Measurements from ENCODE around the gene CENPV.
"Not testable (repeated sequence)": the region's sequence is repeated elsewhere in the genome, so short reads cannot be mapped to it uniquely, and the experiment has no call there.

CENPV gene

DNA sequence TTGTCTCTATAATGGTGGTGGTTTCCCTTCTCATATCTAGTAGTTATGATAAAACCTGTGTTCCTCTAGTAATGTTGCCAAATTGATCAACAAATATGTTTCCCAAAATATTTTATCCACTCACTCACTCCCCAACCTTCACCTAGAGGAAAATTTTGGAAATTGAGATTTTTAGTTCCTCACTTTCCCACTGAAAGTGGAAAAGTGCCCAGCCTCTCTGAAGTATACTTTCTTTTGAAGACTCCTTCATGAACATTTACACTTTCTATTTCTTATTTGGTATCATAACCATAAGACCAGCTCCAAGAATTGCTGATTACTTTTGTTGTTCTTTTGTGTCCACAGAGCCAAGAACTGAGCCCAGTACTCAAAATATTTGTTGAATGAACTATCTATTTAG lies 5.1 kb upstream of the CENPV start:
- no peak for FAIRE-seq

DNA sequence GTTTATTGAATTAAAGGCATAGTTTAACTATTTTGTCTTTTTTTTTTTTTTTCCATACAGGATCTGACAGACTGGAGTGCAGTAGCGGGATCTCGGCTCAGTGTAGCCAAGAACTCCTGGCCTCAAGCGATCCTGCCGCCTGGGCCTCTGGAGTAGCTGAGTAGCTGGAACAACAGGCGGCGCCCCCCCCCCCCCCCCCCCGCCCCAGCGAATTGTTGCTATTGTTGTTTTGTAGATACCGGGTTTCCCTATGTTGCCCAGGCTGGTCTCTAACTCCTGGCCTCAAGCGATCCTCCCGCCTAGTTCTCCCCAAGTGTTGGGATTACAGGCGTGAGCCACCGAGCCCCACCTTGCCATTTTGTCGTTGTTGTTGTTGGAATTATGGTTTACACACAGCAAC lies 1.3 kb upstream of the CENPV start:
- no peak for FAIRE-seq

DNA sequence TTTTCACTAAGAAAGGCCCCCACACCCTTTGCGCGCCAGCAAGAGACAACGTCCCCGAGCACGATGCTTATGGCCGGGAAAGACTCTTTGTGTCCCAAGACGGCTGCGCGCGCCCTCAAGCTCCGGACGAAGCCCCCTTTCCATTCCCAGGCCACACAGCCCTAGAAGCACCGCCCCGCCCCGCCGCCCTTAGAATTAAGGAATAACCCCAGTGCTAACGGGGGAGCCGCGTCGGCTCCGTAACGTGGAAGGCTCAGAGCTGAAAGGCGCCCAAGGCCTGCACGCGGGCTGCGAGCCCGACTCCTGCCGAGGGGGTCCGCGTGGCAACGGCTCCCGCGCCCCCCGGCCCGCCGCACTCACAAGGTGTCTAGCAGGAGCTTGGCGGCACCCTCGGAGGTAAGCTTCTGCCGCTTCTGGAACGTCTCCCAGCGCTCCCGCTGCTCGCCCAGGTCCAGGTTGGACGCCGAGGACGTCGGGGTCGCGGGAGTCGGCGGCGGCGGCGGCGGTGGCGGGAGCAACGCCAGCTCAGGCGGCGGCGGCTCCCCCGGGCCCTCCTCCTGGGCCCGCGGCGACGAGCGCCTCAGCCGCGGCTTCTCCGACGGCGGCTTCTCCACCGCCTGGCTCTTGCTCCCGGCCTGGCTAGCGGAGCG lies 477 bp downstream of the CENPV start:
- no peak for FAIRE-seq

DNA sequence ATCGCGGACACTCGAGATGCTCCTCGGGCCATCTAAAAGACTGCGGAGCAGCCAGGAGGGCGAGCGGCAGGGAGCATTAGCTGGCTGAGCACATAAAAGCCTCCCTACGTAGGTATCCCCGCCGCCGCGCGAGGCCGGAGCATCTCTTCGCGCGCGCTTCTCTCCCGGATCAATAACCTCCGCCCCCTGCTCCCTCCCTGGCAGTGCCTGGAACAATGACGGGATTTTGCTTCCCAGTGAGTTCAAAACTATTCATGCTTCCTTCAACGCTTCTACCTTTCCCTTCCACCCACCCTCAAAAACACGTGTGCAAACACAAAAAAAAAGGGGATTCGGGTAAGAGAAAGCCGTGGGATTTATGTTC lies 984 bp downstream of the CENPV start:
- FAIRE-seq: no peak

DNA sequence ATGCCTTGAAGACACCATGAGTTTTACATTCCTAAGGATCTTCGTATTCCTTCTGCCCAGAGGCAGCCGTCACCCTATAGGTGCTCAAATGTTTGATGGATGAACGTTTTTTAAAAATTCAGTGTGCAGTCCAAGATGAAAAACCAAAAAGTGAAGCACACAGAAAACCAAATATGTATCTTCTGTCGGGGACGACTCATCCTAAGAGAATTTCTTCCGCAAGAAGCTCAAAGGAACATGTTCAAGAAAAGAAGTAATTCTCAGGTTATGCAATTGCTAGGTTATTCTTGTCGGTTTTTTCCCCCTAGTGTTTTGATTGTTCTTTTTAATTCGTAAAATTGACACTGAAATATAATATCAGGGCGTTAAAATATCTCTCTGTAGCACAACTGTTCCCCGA lies 1.4 kb downstream of the CENPV start:
- FAIRE-seq: no peak

DNA sequence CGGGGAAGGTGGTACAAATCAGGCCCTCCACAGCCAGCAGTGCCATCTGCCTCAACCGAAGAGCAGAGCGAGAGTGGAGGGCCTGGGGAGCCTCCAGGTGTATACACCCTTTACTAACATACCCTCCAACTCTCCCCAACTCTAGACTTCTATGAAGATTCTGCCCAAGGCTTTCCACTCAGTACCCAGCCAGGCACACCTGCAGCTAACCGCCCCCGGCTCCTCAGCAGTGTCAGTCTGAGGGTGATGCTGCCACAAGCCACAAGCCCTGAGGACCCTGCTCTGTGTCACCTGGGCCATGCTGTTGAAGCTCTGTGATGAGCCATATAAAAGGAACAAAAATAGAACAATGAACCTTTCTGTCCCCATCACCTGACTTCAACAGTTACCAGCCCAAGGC lies 3.8 kb downstream of the CENPV start:
- FAIRE-seq: no peak

DNA sequence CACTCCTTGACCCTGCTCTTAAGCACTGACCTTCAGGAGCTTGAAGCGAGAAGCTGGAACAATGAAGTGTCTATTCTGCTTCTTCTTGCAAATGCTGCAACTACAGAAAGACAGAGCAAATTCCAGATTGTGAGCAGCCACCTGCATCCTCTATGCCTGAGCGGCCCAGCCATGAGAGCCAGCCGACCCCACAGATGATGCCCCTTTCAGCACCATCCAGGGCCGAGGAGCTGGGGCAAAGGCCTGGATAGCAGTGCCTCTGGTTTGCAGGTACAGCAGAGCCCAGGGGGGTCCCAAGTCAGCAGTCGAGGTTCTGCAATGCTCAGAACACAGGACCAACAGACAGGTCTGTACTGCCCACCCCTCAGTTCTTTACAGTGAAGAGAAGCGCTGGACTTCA lies 4.7 kb downstream of the CENPV start:
- no peak for FAIRE-seq

DNA sequence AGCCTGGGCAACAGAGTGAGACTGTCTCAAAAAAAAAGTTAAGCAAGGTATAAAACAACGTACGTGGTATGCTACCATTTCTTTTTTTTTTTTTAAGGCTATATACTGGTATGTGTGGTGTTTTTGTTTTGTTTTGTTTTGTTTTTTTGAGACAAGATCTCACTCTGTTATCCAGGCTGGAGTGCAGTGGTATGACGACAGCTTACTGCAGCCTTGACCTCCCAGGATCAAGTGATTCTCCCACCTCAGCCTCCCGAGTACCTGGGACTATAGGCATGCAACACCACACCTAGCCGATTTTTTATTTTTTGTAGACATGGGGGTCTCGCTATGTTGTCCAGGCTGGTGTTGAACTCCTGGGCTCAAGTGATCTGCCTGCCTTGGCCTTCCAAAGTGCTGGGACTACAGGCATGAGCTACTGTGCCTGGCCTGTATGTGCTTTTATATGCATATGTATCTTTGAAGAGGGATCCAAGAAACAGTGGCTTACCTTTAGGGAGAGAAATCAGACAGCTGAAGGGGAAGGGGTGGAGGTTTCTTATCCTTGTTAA lies 6.5 kb downstream of the CENPV start:
- no peak for FAIRE-seq

DNA sequence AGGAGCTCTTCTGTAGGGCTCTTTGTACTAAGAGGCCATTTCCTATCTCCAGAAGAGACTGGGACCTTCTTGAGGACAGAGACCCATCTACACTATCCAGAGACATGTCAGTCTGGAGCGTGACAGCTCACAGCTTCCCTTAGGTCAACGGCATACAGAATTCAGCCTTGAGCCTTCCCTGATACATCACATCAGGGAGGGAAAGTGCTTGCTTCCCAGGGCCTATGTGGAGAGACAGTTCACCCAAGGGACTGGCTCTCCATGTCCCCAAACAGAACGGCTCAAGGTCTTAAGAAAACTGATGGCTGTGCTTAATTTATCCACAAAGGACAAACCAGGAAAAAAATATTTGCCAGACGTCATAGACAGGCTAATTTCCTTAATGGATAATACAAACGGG lies 7.7 kb downstream of the CENPV start:
- FAIRE-seq: no peak

DNA sequence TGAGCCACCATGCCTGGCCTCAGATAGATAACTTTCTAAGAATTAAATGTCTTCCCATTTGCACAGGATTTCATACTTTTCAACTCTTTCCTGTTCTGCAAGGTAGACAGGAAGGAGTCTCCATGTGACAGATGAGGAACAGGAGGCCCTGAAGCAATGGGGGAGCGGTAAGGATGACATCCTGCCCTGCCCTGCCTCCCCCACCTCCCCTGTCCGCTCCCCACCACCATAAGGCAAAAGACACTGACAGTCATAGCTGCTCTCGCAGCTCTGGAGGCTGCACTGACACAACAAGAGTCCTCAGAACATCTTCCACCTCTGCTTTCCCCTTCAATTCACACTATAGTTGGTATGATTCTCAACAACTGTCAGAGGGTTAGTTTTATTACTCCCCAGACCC lies 9.7 kb downstream of the CENPV start:
- no peak for FAIRE-seq

DNA sequence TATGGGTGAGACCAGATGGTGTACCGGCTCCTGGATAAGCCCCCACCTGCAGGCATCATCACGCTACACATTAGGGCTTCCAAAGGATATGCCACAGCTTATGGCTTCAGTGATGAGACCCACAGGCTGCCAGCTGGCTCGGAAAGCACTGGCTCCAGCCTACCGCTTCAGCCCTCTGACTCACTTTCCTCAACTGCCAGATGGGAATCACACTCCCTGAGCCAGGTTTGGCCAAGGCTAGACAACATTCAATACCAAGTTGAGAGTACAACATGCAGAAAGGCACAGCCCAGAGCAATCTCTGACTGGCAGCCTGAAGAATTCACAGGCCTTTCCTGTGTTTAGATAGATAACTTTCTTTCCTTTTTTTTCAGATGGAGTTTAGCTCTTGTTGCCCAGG lies 10.3 kb downstream of the CENPV start:
- no peak for FAIRE-seq

DNA sequence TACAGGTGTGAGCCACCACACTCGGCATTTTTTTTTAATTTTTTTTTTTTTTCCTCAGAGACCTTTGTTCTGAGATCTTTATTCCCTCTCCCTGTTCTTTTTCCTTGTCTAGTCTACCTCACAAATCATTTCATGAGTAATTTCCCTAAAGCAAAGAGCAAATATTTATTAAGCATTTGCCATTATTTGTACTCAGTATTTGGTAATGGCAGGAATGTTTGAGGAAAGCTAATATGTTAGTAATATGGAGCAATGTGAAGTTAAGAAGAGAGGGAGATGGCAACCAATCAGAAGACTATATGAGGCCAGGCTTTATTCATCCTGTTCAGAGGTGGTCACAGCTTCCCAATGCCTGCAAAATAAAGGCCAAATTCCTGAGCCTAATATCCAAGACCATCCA lies 13.3 kb downstream of the CENPV start:
- no peak for FAIRE-seq

DNA sequence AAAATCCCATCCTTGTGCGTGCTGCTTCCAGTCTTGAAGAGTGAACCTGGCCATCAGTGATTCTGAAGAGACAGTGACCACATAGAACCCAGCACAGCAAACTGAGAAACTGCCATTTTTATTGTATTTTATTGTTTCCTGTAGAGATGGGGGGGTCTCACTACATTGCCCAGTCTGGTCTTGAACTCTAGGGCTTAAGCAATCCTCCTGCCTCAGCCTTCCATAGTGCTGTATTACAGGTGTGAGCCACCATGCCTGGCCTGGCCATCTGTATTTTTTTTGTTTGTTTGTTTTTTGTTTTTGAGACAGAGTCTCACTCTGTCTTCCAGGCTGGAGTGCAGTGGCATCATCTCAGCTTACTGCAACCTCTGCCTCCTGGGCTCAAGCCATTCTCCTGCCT lies 13.9 kb downstream of the CENPV start:
- no peak for FAIRE-seq

DNA sequence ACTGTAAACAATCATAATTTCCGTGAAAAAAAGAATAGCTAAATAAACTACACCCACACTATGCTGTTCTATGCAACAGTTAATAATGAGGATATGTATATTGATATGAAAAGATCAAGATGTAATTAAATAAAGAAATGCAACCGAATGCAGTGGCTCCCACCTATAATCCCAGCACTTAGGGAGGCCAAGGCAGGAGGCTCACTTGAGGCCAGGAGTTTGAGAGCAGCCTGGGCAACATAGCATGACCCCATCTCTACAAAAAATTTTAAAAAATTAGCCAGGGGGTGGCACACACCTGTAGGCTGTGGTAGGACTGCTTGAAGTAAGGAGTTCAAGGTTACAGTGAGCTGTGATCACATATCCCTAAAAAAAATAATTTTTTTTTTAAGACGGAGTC lies 14.9 kb downstream of the CENPV start:
- FAIRE-seq: no peak

DNA sequence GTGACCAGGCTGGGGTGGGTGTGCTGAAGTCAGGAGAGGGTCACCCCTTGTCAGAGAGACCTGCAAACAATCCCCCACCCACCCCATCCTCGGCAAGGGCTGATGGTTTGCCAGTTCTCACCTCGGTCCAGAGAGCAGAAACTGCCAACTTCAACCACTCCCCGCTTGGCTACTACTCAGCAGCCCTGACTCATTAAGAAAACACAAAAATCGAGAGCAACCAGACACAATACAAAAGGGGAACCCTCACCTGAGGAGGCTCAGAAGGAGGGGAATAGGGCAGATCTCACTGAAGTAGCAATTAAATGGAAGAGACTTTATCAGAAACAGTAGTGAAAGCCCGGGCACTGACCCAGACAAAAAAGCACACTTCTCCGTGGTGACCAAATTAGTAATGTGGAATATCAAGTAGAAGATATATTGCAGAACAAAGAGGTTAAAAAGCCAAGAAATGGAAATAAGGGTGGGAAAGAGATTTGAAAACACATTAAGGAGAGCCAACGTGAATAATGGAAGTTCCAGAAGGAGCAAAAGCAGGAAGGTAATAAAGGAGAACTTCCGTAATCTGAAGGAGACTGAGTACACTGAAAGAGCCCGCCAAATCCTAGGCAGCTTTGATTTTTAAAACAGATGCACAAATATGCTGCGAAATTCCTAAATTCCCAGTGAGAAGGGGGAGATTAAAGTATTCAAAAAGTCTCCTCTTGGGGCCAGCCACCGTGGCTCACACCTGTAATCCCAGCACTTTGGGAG lies 23.6 kb downstream of the CENPV start:
- no peak for FAIRE-seq

DNA sequence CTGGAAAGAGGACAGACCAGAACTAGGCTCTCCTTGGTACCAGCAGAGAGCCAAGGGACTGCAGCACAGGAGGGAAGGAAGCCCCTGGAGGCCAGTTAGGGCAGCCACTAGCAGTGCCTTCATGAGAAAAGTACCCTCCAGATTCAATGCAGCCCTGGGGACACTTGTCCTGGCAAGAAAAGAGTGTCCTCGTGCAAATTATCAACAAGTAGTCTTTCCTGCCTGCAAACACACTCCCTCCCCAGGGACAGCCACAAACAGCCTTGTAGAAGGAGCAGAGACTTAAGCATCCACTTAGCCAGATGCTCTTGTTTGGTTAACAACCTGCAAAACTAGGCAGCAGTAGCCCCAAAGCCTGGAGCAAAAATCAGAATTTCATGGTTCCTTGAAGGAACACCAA lies 24.3 kb downstream of the CENPV start:
- FAIRE-seq: no peak

DNA sequence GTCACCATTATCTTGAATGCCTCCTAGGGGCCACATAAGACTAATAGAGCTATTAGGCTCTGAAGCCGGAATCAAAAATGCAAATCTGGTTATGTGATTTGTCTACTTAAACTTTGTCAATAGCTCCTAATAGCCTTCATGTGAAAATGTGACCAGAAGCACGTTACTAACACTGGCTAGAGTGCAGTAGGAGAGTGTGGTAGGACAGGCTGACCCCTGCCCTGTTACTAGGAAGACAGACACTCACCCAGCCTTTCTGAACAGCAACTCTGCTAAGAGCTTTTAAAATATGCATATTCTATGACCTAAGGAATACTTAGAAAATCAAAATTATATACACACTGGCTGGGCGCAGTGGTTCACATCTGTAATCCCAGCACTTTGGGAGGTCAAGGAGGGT lies 26.3 kb downstream of the CENPV start:
- no peak for FAIRE-seq

DNA sequence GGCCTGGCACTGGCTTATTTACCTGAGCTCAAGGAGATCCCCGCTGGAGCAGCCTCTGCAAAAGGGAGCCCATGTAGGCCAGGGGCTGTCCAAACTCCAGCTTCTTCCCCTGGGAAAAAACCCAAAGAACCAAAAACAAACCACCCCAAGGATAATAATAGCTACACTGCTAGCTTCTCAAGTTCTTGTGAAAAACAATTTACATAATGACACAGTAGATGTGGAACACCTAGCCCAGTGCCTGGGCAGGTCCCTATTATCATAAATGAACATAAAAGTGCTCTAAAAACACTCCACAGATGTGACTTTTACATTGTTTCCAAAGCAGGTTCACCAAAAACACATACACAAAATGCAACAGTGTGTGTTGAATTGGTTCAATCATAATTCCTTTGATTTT lies 27.3 kb downstream of the CENPV start:
- FAIRE-seq: no peak

DNA sequence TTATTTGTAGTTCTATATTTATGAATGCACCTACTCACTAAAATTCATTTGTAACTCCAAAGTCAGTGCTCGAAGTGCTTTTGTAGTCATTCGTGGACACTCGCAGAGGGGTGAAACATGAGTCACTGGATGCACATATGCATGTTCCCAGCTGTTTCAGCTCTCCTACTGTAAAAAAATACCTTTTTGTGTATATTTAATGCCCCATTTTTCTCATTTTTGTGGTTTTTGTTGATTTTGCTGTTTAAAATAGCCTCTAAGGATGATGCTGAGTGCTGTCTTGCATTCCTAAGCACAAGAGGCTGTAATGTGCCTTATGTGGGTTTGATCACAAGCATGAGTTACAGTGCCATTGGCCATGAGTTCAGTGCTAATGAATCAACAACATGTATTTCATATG lies 30.6 kb downstream of the CENPV start:
- FAIRE-seq: no peak

DNA sequence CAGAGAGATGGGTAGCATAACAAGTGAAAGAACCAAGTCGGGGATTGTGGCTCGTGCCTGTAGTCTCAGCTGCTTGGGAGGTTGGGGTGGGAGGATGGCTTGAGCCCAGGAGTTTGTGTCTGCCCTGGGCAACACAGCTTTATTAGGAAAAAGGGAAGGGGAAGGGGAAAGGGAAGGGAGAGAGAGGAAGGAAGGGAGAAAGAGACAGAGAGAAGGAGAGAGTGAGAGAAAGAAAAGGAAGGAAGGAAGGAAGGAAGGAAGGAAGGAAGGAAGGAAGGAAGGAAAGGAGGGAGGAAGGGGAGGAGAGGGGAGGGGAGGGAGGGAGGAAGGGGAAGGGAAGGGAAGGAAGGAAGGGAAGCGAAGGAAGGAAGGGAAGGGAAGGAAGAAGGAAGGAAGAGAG lies 33.3 kb downstream of the CENPV start:
- FAIRE-seq: no peak

DNA sequence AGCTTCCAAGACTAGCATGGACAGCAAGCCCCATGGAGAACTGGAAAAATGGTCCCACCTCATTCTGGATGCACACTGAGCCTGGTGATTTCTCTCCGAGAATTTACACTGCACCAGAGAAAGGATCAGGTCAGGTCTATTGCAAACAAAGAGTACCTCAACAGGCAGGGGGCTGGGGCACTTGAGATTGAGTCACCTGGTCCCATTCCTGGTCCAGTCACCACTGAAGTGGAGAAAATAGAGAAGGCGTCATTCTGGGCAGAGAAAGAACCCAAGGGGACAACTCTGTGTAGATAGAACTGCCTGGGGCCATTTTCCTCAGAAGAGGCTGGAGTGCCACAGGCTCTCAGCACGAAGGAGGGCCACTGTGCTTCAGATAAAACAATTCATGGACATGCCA lies 38.4 kb downstream of the CENPV start:
- FAIRE-seq: no peak

DNA sequence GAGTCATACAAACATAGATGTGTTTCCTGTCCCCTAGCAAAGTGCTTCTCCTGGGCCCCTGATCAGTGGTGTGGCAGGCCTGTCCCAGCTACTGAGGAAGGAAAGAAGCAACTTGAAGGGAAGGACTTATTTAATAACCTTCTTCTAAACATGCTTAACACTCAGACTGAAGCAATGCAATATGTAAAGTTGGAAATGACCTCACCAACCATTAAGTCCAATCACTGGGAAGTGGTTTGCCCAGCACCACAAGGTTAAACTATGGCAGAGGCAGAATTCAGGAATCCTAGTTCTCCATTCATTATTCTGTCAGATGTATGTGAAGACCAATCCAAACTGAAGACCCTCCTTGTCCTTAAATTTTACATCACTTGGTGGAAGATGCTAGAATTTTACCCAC lies 39.1 kb downstream of the CENPV start:
- no peak for FAIRE-seq

DNA sequence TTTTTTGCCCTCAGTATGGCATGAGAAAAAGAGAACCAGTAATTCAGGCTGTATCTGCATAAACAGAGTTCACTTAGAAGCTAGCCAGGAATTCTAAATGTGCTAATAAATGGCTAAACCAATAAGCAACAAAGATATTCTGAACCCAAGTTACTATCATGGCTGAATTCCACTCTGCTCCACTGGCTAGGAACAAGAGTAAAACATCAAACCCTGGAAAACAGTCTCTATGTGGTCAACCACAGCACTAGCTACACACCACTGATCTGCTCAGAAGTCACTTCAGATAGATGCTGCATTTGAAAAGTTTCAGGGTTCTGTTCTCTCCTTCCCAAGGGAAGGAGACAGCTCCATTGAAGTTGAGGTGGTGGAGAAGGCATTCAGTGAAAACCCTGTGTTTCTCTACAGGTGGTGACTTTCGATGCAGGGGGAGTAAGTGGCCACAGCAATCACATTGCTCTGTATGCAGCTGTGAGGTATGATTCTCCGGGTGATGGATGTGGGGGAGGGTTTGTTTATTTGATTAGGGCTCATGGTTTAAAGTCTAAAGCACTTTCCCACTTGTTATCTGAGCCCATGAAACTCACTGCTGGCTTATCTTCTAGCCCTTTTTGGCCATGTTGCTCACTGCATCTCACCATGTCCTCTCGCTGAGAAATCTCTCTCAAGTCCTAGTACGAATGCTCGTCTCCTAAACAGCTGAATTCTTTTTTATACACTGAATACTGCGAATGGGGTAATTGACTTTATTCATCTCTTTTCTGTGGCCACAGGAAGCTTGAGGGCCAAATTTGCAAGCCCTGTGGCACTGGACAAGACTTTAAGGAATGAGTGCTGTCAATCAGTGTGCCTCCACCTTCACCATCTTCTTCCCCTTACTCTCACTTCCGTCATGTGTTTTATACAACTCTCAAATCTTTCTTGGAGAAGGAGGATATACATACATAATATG lies 39.9 kb downstream of the CENPV start:
- no peak for FAIRE-seq

DNA sequence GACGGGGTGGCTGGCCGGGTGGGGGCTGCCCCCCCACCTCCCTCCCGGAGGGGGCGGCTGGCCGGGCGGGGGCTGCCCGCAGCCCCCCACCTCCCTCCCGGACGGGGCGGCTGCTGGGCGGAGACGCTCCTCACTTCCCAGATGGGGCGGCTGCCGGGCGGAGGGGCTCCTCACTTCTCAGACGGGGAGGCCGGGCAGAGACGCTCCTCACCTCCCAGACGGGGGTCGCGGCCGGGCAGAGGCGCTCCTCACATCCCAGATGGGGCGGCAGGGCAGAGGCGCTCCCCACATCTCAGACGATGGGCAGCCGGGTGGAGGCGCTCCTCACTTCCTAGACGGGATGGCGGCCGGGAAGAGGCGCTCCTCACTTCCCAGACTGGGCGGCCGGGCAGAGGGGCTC lies 41.2 kb downstream of the CENPV start:
- not testable (repeated sequence) for FAIRE-seq
